GM12874 (cell line): Measurements from ENCODE around the gene TMEM109.

Experiments used
- CTCF ChIP-seq: IDR thresholded peaks from 2 replicates; pipeline ENCODE4 v1.5.1; 2011; ENCODE audit warnings: low read depth, mild to moderate bottlenecking, control low read depth, low read length, moderate library complexity; ENCODE audit not compliant: insufficient read depth

Gene TMEM109

GRCh38 chr11:60930394-60930793 is 16.4 kb downstream of the TMEM109 start:
- no peak for TF ChIP-seq CTCF

- TF ChIP-seq CTCF, result no peak
Measured at GRCh38 chr11:60931917-60932316, 18.0 kb downstream of the TMEM109 start.

GRCh38 chr11:60932605-60933356 is 18.8 kb downstream of the TMEM109 start:
- no peak for TF ChIP-seq CTCF

- no peak for TF ChIP-seq CTCF
Measured at GRCh38 chr11:60933416-60934123, 19.6 kb downstream of the TMEM109 start.

- no peak for TF ChIP-seq CTCF
Measured at GRCh38 chr11:60934124-60934789, 20.3 kb downstream of the TMEM109 start.

GRCh38 chr11:60934790-60935605 is 21.0 kb downstream of the TMEM109 start:
- TF ChIP-seq CTCF, result no peak
